SK-N-SH (cell line): ENCODE measurements around the gene CSTPP1. TPM values are rescaled to one million over a fixed set of nuclear protein-coding genes. Genes with fewer than 3 reads are reported as not detected.

Experiments used
- CTCF ChIA-PET: fragments of 300-600, 350-600 bp; formaldehyde crosslinking; extraction: SDS; loops from one replicate; lab custom pipeline; 2021; lab: Yijun Ruan, JAX
- POLR2A ChIA-PET: fragments of 350-600 bp; sonication (Branson Sonifier 250); formaldehyde crosslinking; extraction: SDS; loops from one replicate; lab custom pipeline; 2020; ENCODE audit warnings: antibody characterized with exemption, inconsistent platforms; lab: Yijun Ruan, JAX
- DNase-seq: peaks from one replicate; pipeline ENCODE4 v3.0.0; 2012
- H2AFZ ChIP-seq: fragments of 200-600 bp; sonication (generic); 2 replicates; pipeline ENCODE4 v1.8.1; 2016; ENCODE audit warnings: antibody characterized with exemption, mild to moderate bottlenecking, low read depth
- H3F3A ChIP-seq: fragments of 200-600 bp; sonication (generic); replicated peaks from 2 replicates; pipeline ENCODE3; 2016; ENCODE audit warnings: antibody characterized with exemption, mild to moderate bottlenecking; ENCODE audit not compliant: insufficient read depth
- H3K27ac ChIP-seq, 2 experiments: fragments of 200-500 bp in 1 of 2; fragments of 200-600 bp in 1 of 2; sonication (Bioruptor generic) in 1 of 2; sonication (generic), shearing (Covaris generic) in 1 of 2; 2 replicates each; pipeline versions ENCODE4 v1.5.1 to v1.6.1; 2014 to 2016; ENCODE audit warnings: low read depth in 2 of 2, inconsistent platforms in 1 of 2, low read length in 1 of 2, mild to moderate bottlenecking in 1 of 2, mixed read lengths in 1 of 2
- H3K27me3 ChIP-seq: fragments of 200-600 bp; sonication (generic), shearing (Covaris generic); 2 replicates; pipeline ENCODE4 v1.6.1; 2016; ENCODE audit warnings: mixed run types; ENCODE audit not compliant: insufficient read depth
- H3K36me3 ChIP-seq, 2 experiments: fragments of 200-500 bp in 1 of 2; fragments of 200-600 bp in 1 of 2; sonication (Bioruptor generic) in 1 of 2; sonication (generic) in 1 of 2; replicated peaks in 1 of 2; 2 replicates each; pipeline versions ENCODE3 to v1.5.1; 2014 to 2016; ENCODE audit warnings: low read length in 1 of 2, mild to moderate bottlenecking in 1 of 2; ENCODE audit not compliant: insufficient read depth in 2 of 2, control insufficient read depth in 1 of 2
- H3K4me1 ChIP-seq, 2 experiments: fragments of 200-500 bp in 1 of 2; fragments of 200-600 bp in 1 of 2; sonication (Bioruptor generic) in 1 of 2; sonication (generic), shearing (Covaris generic) in 1 of 2; 2 replicates each; pipeline versions ENCODE4 v1.5.1 to v1.6.1; 2014 to 2016; ENCODE audit warnings: low read depth in 1 of 2, low read length in 1 of 2, mixed run types in 1 of 2; ENCODE audit not compliant: insufficient read depth in 2 of 2, control insufficient read depth in 1 of 2
- H3K4me2 ChIP-seq: fragments of 200-600 bp; sonication (generic), shearing (Covaris generic); 2 replicates; pipeline ENCODE4 v1.6.1; 2017; ENCODE audit warnings: mixed run types
- H3K4me3 ChIP-seq, 2 experiments: fragments of 200-500 bp in 1 of 2; fragments of 200-600 bp in 1 of 2; sonication (Bioruptor generic) in 1 of 2; sonication (generic), shearing (Covaris generic) in 1 of 2; 2 replicates each; pipeline versions ENCODE4 v1.5.1 to v1.8.1; 2014 to 2016; ENCODE audit warnings: low read depth in 2 of 2, inconsistent platforms in 1 of 2, low read length in 1 of 2, mild to moderate bottlenecking in 1 of 2, mixed read lengths in 1 of 2, moderate library complexity in 1 of 2
- H3K79me2 ChIP-seq: fragments of 200-600 bp; sonication (generic); 2 replicates; pipeline ENCODE4 v1.8.1; 2017; ENCODE audit warnings: mild to moderate bottlenecking; ENCODE audit not compliant: insufficient read depth
- H3K9ac ChIP-seq: fragments of 200-600 bp; sonication (generic); 2 replicates; pipeline ENCODE4 v1.6.1; 2017; ENCODE audit warnings: mixed run types
- H3K9me2 ChIP-seq: fragments of 200-600 bp; sonication (generic); 2 replicates; pipeline ENCODE4 v1.6.1; 2017; ENCODE audit warnings: mixed run types
- H3K9me3 ChIP-seq: fragments of 200-600 bp; sonication (generic); 2 replicates; pipeline ENCODE4 v1.6.1; 2017; ENCODE audit warnings: mixed run types, mild to moderate bottlenecking, moderate library complexity
- H4K20me1 ChIP-seq: fragments of 200-600 bp; sonication (generic); 2 replicates; pipeline ENCODE4 v1.6.1; 2017; ENCODE audit warnings: mild to moderate bottlenecking, mixed run types; ENCODE audit not compliant: insufficient read depth
- IRF3 ChIP-seq: fragments of 150-350 bp; IDR thresholded peaks from 2 replicates; pipeline ENCODE4 v1.6.1; 2016; ENCODE audit warnings: mild to moderate bottlenecking, low read depth, low read length
- MAX ChIP-seq: IDR thresholded peaks from 2 replicates; pipeline ENCODE4 v1.4.0; 2012; ENCODE audit warnings: low read depth
- MXI1 ChIP-seq: IDR thresholded peaks from 2 replicates; pipeline ENCODE4 v1.6.1; 2012; ENCODE audit warnings: mild to moderate bottlenecking, low read depth, low read length, improper control_type of control experiment
- NRF1 ChIP-seq: IDR thresholded peaks from 2 replicates; pipeline ENCODE4 v1.6.1; 2012; ENCODE audit warnings: low read depth, mild to moderate bottlenecking, low read length
- POLR2AphosphoS5 ChIP-seq: IDR thresholded peaks from 2 replicates; pipeline ENCODE4 v1.6.1; 2012; ENCODE audit warnings: low read depth, low read length
- WGBS: methylation state at CpG from one replicate; pipeline ENCODE4 v1.1.6; 2017; ENCODE audit warnings: low lambda C conversion rate; 5-methylcytosine and 5-hydroxymethylcytosine counted together
- polyA plus RNA-seq, 3 experiments: library from polyadenylated mRNA; depleted of rRNA; stranded (reverse); fragments of >200 nt; gene quantifications; 2 replicates each; pipeline ENCODE4 v1.2.3, GENCODE V29; 2012

Gene CSTPP1
- polyA plus RNA-seq, 1 of the 3 experiments (the other 2 are of a cell fraction) = 85.7 TPM

GRCh38 chr11:47185305-47186075 lies 248.9 kb downstream of the CSTPP1 start:
- H3F3A ChIP-seq = peaks cover 13% of the 10 kb centered on the region
- no peaks in the 10 kb centered on the region for H3K27me3 ChIP-seq
- TF ChIP-seq MAX = 0 out of 2 replicates have a peak, but pooled peaks have one; percentile 14
- TF ChIP-seq NRF1 = no peak
- peaks cover 9% of the 10 kb centered on the region; the same call in 1 of the 2 replicates for H3K79me2 ChIP-seq
- no peaks in the 10 kb centered on the region for H3K9me3 ChIP-seq
- H4K20me1 ChIP-seq = no peaks in the 10 kb centered on the region
- H2AFZ ChIP-seq = peak overlapping the region; percentile 65; the same call in 1 of the 2 replicates
- 42% methylated on average over 9 of the region's 50 CpGs for WGBS
- ChIA-PET POLR2A (interaction anchor here (0.6 to 4.9 kb wide), 6 partner anchors 30 to 485 kb away, joined by 3 to 69 read pairs (median 5); partner anchors contain the start of genes ACP2, DDB2, MADD and ZNF408), CTCF (interaction anchor here (0.7 to 4.2 kb wide), 14 partner anchors 8 to 227 kb away, joined by 3 to 26 read pairs (median 4); partner anchors contain the start of genes ACP2, ARFGAP2, DDB2 and NR1H3)
- peaks cover 11 to 33% of the 10 kb centered on the region in 2 experiments; a peak in 3 of 4 replicates for H3K4me1 ChIP-seq
- DNase-seq = peak; percentile 63
- H3K27ac ChIP-seq = peak overlapping the region in 1 of 2 experiments; percentile 73; a peak in 1 of 4 replicates
- peak overlapping the region; percentile 64 to 69 for H3K4me3 ChIP-seq
- peak overlapping the region; percentile 78 for H3K9ac ChIP-seq
- peak overlapping the region; percentile 98 for H3K4me2 ChIP-seq
- no peaks in the 10 kb centered on the region for H3K36me3 ChIP-seq
- no peaks in the 10 kb centered on the region for H3K9me2 ChIP-seq

- peaks cover 18% of the 10 kb centered on the region for H3F3A ChIP-seq
- peaks cover 9% of the 10 kb centered on the region; the same call in 1 of the 2 replicates for H3K79me2 ChIP-seq
- H3K27me3 ChIP-seq = no peaks in the 10 kb centered on the region
- WGBS = 2% methylated on average over 15 of the region's 80 CpGs
- CTCF ChIA-PET = interaction anchor here (0.6 to 4.2 kb wide), 19 partner anchors 7 to 223 kb away, joined by 3 to 31 read pairs (median 7); partner anchors contain the start of genes ACP2, ARFGAP2, DDB2 and NR1H3
- TF ChIP-seq MXI1 (peak; percentile 15; the same call in 1 of the 2 replicates), POLR2AphosphoS5 (0 out of 2 replicates have a peak, but pooled peaks have one; percentile 8), IRF3 (no peak), MAX (no peak; the same call in 1 of the 2 replicates)
- H2AFZ ChIP-seq = peak within 1 kb of the TSS; percentile 94
- no peaks in the 10 kb centered on the region for H3K9me2 ChIP-seq
- no peaks in the 10 kb centered on the region for H4K20me1 ChIP-seq
- H3K9ac ChIP-seq = peak within 1 kb of the TSS; percentile 78
- H3K4me3 ChIP-seq = peak within 1 kb of the TSS; percentile 64 to 69
- H3K36me3 ChIP-seq = no peaks in the 10 kb centered on the region
- peak within 1 kb of the TSS; percentile 98 for H3K4me2 ChIP-seq
- peaks cover 11 to 33% of the 10 kb centered on the region in 2 experiments; a peak in 3 of 4 replicates for H3K4me1 ChIP-seq
- no peaks in the 10 kb centered on the region for H3K9me3 ChIP-seq
- H3K27ac ChIP-seq = peak within 1 kb of the TSS in 1 of 2 experiments; percentile 94; a peak in 2 of 4 replicates
- peak; percentile 92 for DNase-seq
- POLR2A ChIA-PET = interaction anchor here (0.9 to 4.9 kb wide), 9 partner anchors 8 to 84 kb away, joined by 5 to 69 read pairs (median 11); partner anchors contain the start of genes ACP2, DDB2 and MADD
Measured at GRCh38 chr11:47186076-47186699, 249.6 kb downstream of the CSTPP1 start, which contains the start of gene PACSIN3. Gene PACSIN3 (minus strand): TSS chr11:47186434. CDS start chr11:47182727, 3,707 bp downstream.
